Endothelial cell of umbilical vein (primary cell): Measurements from ENCODE around the gene ABTB2. TPM values are rescaled to one million over a fixed set of nuclear protein-coding genes. Genes with fewer than 3 reads are reported as not detected.

Experiments used
- BruUV-seq: library from RNA; stranded (reverse); fragments of 400-500 nt; replicated peaks from 2 replicates; lab custom pipeline; 2021; lab: Mats Ljungman, UMichigan
- CTCF ChIA-PET: fragments of 300-600, 350-600 bp; sonication (Branson Sonifier 250); formaldehyde crosslinking; loops from one replicate; lab custom pipeline; 2021; ENCODE audit warnings: antibody characterized with exemption, inconsistent platforms; lab: Charles Lee
- POLR2A ChIA-PET: fragments of 300-600, 350-600 bp; sonication (Branson Sonifier 250); formaldehyde crosslinking; loops from one replicate; lab custom pipeline; 2021; ENCODE audit warnings: antibody characterized with exemption, inconsistent platforms; lab: Charles Lee
- DNase-seq: peaks from one replicate; pipeline ENCODE4 v3.0.0-alpha.2; 2011; ENCODE audit warnings: low read depth, low spot score
- FAIRE-seq: peaks from 2 replicates; lab custom pipeline; 2011; peaks lifted over from hg19 to GRCh38; lab: Jason Lieb, UNC
- H2AFZ ChIP-seq: 2 replicates; pipeline ENCODE4 v1.6.0; 2012; ENCODE audit warnings: low read depth, low read length, control low read depth, inconsistent platforms
- H3K27ac ChIP-seq: 2 replicates; pipeline ENCODE4 v1.5.1; 2011; ENCODE audit warnings: low read depth, mild to moderate bottlenecking, control low read depth, low read length, moderate library complexity; ENCODE audit not compliant: insufficient read depth
- H3K27me3 ChIP-seq, 2 experiments: 2 replicates each; pipeline versions ENCODE4 v1.6.0 to v1.6.1; 2011; ENCODE audit warnings: low read length in 2 of 2, mixed read lengths in 1 of 2; ENCODE audit not compliant: control insufficient read depth in 2 of 2, insufficient read depth in 2 of 2
- H3K36me3 ChIP-seq, 2 experiments: 2 replicates in 1 of 2; 3 replicates in 1 of 2; pipeline ENCODE4 v1.5.1; 2011; ENCODE audit warnings: low read length in 2 of 2, mild to moderate bottlenecking in 1 of 2, moderate library complexity in 1 of 2; ENCODE audit not compliant: control insufficient read depth in 2 of 2, insufficient read depth in 2 of 2; ENCODE audit errors: extremely low read depth in 1 of 2
- H3K4me1 ChIP-seq: 3 replicates; pipeline ENCODE4 v1.5.1; 2011; ENCODE audit warnings: mild to moderate bottlenecking, low read length; ENCODE audit not compliant: control insufficient read depth, insufficient read depth; ENCODE audit errors: extremely low read depth
- H3K4me2 ChIP-seq: 2 replicates; pipeline ENCODE4 v1.6.1; 2011; ENCODE audit warnings: low read length, control low read depth, mixed read lengths; ENCODE audit not compliant: insufficient read depth
- H3K4me3 ChIP-seq, 3 experiments: fragments of 200-600 bp in 1 of 3; sonication (generic), shearing (Covaris generic) in 1 of 3; replicated peaks in 1 of 3; 2 replicates each; pipeline ENCODE4 v1.5.1; 2011 to 2016; ENCODE audit warnings: control low read depth in 3 of 3, low read length in 3 of 3, mild to moderate bottlenecking in 2 of 3, inconsistent platforms in 1 of 3, low read depth in 1 of 3, moderate library complexity in 1 of 3; ENCODE audit not compliant: insufficient read depth in 1 of 3
- H3K79me2 ChIP-seq: 2 replicates; pipeline ENCODE4 v1.6.0; 2012; ENCODE audit warnings: low read length, inconsistent platforms; ENCODE audit not compliant: control insufficient read depth, insufficient read depth
- H3K9ac ChIP-seq: replicated peaks from 2 replicates; pipeline ENCODE3; 2011; ENCODE audit warnings: low read length, control low read depth; ENCODE audit not compliant: insufficient read depth; ENCODE audit errors: extremely low read depth
- H3K9me1 ChIP-seq: replicated peaks from 3 replicates; pipeline ENCODE4 v1.6.0; 2011; ENCODE audit warnings: mild to moderate bottlenecking, low read length; ENCODE audit not compliant: control insufficient read depth, insufficient read depth; ENCODE audit errors: extremely low read depth
- H3K9me3 ChIP-seq: replicated peaks from 2 replicates; pipeline ENCODE4 v1.5.1; 2012; ENCODE audit warnings: low read length, inconsistent platforms; ENCODE audit not compliant: control insufficient read depth, insufficient read depth
- H4K20me1 ChIP-seq: replicated peaks from 2 replicates; pipeline ENCODE3; 2011; ENCODE audit warnings: mild to moderate bottlenecking, low read length; ENCODE audit not compliant: control insufficient read depth, insufficient read depth; ENCODE audit errors: extremely low read depth
- CTCF ChIP-seq, 2 donors: IDR thresholded peaks; 1 replicate in 1 of 2; 2 replicates in 1 of 2; pipeline ENCODE4 v1.5.1; 2011; ENCODE audit warnings: low read length in 2 of 2, mild to moderate bottlenecking in 2 of 2, moderate library complexity in 2 of 2, control low read depth in 1 of 2, inconsistent platforms in 1 of 2, low read depth in 1 of 2; ENCODE audit not compliant: insufficient read depth in 1 of 2; ENCODE audit errors: extremely low read depth in 1 of 2
- EZH2 ChIP-seq: IDR thresholded peaks from 2 replicates; pipeline ENCODE4 v1.6.1; 2012; ENCODE audit warnings: borderline replicate concordance, low read depth, mild to moderate bottlenecking, moderate library complexity, low read length, inconsistent platforms; ENCODE audit not compliant: severe bottlenecking
- FOS ChIP-seq: IDR thresholded peaks from 2 replicates; pipeline ENCODE4 v1.6.1; 2011; ENCODE audit warnings: mild to moderate bottlenecking, low read length, moderate library complexity, borderline replicate concordance; ENCODE audit not compliant: insufficient read depth
- GATA2 ChIP-seq: IDR thresholded peaks from 2 replicates; pipeline ENCODE4 v1.7.0; 2011; ENCODE audit warnings: low read depth, mild to moderate bottlenecking, moderate library complexity, mixed read lengths, low read length; ENCODE audit not compliant: insufficient read length, insufficient read depth
- JUN ChIP-seq: IDR thresholded peaks from 2 replicates; pipeline ENCODE4 v1.6.1; 2011; ENCODE audit warnings: borderline replicate concordance, low read depth; ENCODE audit not compliant: insufficient read length, insufficient read depth
- MAX ChIP-seq: IDR thresholded peaks from 2 replicates; pipeline ENCODE4 v1.6.1; 2011; ENCODE audit not compliant: insufficient read depth, insufficient read length
- MYC ChIP-seq: IDR thresholded peaks from one replicate; pipeline ENCODE4 v1.6.1; 2011; ENCODE audit warnings: mild to moderate bottlenecking, low read depth, low read length
- POLR2A ChIP-seq: IDR thresholded peaks from 2 replicates; pipeline ENCODE4 v1.6.1; 2012; ENCODE audit warnings: low read depth, mild to moderate bottlenecking, control low read depth, low read length
- POLR2AphosphoS5 ChIP-seq: IDR thresholded peaks from 2 replicates; pipeline ENCODE4 v1.6.1; 2012; ENCODE audit warnings: low read depth, mild to moderate bottlenecking, control low read depth, low read length, moderate library complexity; ENCODE audit not compliant: insufficient read depth
- dilution Hi-C: fragments of 300-500 bp; cut with MboI; formaldehyde crosslinking; loops from one replicate; pipeline ENCODE4 v1.15.0; 2019; ENCODE audit warnings: low sequenced_read_pairs; ENCODE audit not compliant: extremely low pct_ligation_motif_present
- intact Hi-C: fragments of 100-400 bp; cut with micrococcal nuclease; formaldehyde crosslinking; loops from one replicate; pipeline ENCODE4 v1.10.0; 2022
- polyA plus RNA-seq, 4 experiments: library from polyadenylated mRNA; depleted of rRNA in 3 of 4; stranded (reverse) in 3 of 4; unstranded in 1 of 4; fragments of >200 nt; gene quantifications; 2 replicates each; pipeline versions ENCODE4 v1.2.1 to v1.2.3, GENCODE V29; 2011 to 2012; ENCODE audit warnings: missing spikeins in 1 of 4
- total RNA-seq: library from RNA; stranded (reverse); gene quantifications from 2 replicates; pipeline ENCODE4 v1.2.3, GENCODE V29; 2021

Gene ABTB2
- total and polyA plus RNA-seq, 2 donors (not counting 3 experiments of a cell fraction or from before 2014, with no cell fraction given): 0.11 to 0.14 TPM

GRCh38 chr11:34175284-34176019 is 182.4 kb downstream of the ABTB2 start:
- no peak for DNase-seq
- H3K9me1 ChIP-seq: no peaks in the 10 kb centered on the region
- H3K27me3 ChIP-seq: peaks cover 3 to 5% of the 10 kb centered on the region in 2 experiments
- FAIRE-seq: no peak
- H4K20me1 ChIP-seq: no peaks in the 10 kb centered on the region
- CTCF ChIA-PET: interaction anchor here (1.6 to 4.1 kb wide), 5 partner anchors 16 to 318 kb away, joined by 5 to 97 read pairs (median 16); partner anchors contain the start of gene ABTB2
- intact Hi-C loops: loop anchor here (2.0 kb wide), 2 partner anchors 39 to 179 kb away; no protein-coding TSS in a partner anchor
- H3K9ac ChIP-seq: no peak overlapping the region
- no peaks in the 10 kb centered on the region for H3K36me3 ChIP-seq
- no peak overlapping the region for H3K27ac ChIP-seq
- H3K4me1 ChIP-seq: no peaks in the 10 kb centered on the region
- H2AFZ ChIP-seq: no peak overlapping the region
- POLR2A ChIA-PET: no interaction called here
- BruUV-seq: no TSS peak
- no peaks in the 10 kb centered on the region for H3K79me2 ChIP-seq
- no peak overlapping the region for H3K4me3 ChIP-seq
- dilution Hi-C loops: no loop called here
- H3K4me2 ChIP-seq: no peak overlapping the region
- H3K9me3 ChIP-seq: no peaks in the 10 kb centered on the region
- no peak for TF ChIP-seq JUN
- TF ChIP-seq MYC: no peak
- no peak for TF ChIP-seq MAX
- TF ChIP-seq POLR2A: no peak
- TF ChIP-seq CTCF (IDR thresholded peaks at IDR 0.05; ENCODE audit: extremely low read depth in 1 of 2, insufficient read depth in 1 of 2, low read depth in 1 of 2, low read length in 2 of 2): no peak
- no peak for TF ChIP-seq FOS
- TF ChIP-seq POLR2AphosphoS5: no peak
- no peak for TF ChIP-seq GATA2
- TF ChIP-seq EZH2: no peak
